B cell (primary cell): ENCODE measurements around the gene SLC45A2. TPM values are rescaled to one million over a fixed set of nuclear protein-coding genes. Genes with fewer than 3 reads are reported as not detected.

Source experiments
- ATAC-seq: fragments of 200-7000 bp; cut with Tn5 transposase; one replicate; pipeline ENCODE4 v1.10.0; 2021; ENCODE audit warnings: low read depth, mild to moderate bottlenecking, moderate number of reproducible peaks, moderate library complexity
- CTCF ChIA-PET: fragments of 350-600 bp; sonication (Branson Sonifier 250); formaldehyde crosslinking; loops from one replicate; lab custom pipeline; 2021; ENCODE audit warnings: antibody characterized with exemption, inconsistent platforms; lab: Charles Lee
- POLR2A ChIA-PET: fragments of 350-600 bp; sonication (Branson Sonifier 250); formaldehyde crosslinking; loops from one replicate; lab custom pipeline; 2021; ENCODE audit warnings: antibody characterized with exemption; lab: Charles Lee
- DNase-seq: peaks from one replicate; pipeline ENCODE4 v3.0.0; 2013
- H2AFZ ChIP-seq: 2 replicates; pipeline ENCODE4 v1.6.1; 2012; ENCODE audit warnings: mild to moderate bottlenecking, low read depth, low read length; ENCODE audit not compliant: insufficient read depth, poor library complexity, severe bottlenecking
- H3K27ac ChIP-seq, 2 donors: 1 replicate in 1 of 2; 2 replicates in 1 of 2; pipeline ENCODE4 v1.5.1; 2012 to 2013; ENCODE audit warnings: low read length in 2 of 2, mild to moderate bottlenecking in 2 of 2, moderate library complexity in 1 of 2
- H3K27me3 ChIP-seq, 4 experiments: fragments of 200-600 bp in 1 of 4; sonication (generic) in 1 of 4; replicated peaks in 1 of 4; 1 replicate in 2 of 4; 2 replicates in 2 of 4; pipeline versions ENCODE4 v1.6.1 to v1.7.0; 2013 to 2016; ENCODE audit warnings: low read length in 3 of 4, mild to moderate bottlenecking in 2 of 4, mixed read lengths in 1 of 4, moderate library complexity in 1 of 4; ENCODE audit not compliant: insufficient read depth in 4 of 4, control insufficient read depth in 3 of 4; ENCODE audit errors: control extremely low read depth in 1 of 4
- H3K36me3 ChIP-seq, 2 experiments: replicated peaks in 1 of 2; 1 replicate in 1 of 2; 2 replicates in 1 of 2; pipeline versions ENCODE4 v1.6.1 to v1.7.1; 2013; ENCODE audit warnings: low read length in 1 of 2; ENCODE audit not compliant: insufficient read depth in 2 of 2, control insufficient read depth in 1 of 2; ENCODE audit errors: control extremely low read depth in 1 of 2, extremely low read depth in 1 of 2
- H3K4me1 ChIP-seq, 2 donors: fragments of 200-600 bp in 1 of 2; sonication (generic) in 1 of 2; 1 replicate in 1 of 2; 2 replicates in 1 of 2; pipeline versions ENCODE4 v1.5.1 to v1.6.1; 2013 to 2017; ENCODE audit warnings: low read length in 2 of 2; ENCODE audit not compliant: control insufficient read depth in 2 of 2, insufficient read depth in 2 of 2
- H3K4me2 ChIP-seq: replicated peaks from 2 replicates; pipeline ENCODE3; 2012; ENCODE audit warnings: mild to moderate bottlenecking, low read depth, low read length; ENCODE audit not compliant: poor library complexity, severe bottlenecking
- H3K4me3 ChIP-seq, 5 experiments: fragments of 200-600 bp in 1 of 5; sonication (generic) in 1 of 5; 1 replicate in 3 of 5; 2 replicates in 2 of 5; pipeline versions ENCODE4 v1.5.1 to v1.7.0; 2011 to 2016; ENCODE audit warnings: low read length in 4 of 5, mild to moderate bottlenecking in 4 of 5, low read depth in 2 of 5, control low read depth in 1 of 5, moderate library complexity in 1 of 5; ENCODE audit not compliant: insufficient read depth in 1 of 5; ENCODE audit errors: control extremely low read depth in 1 of 5, extremely low read depth in 1 of 5
- H3K79me2 ChIP-seq: fragments of 200-600 bp; sonication (generic); one replicate; pipeline ENCODE4 v1.6.0; 2016; ENCODE audit warnings: low read length; ENCODE audit not compliant: control insufficient read depth, insufficient read depth
- H3K9ac ChIP-seq: fragments of 200-600 bp; sonication (generic); 2 replicates; pipeline ENCODE4 v1.6.1; 2017; ENCODE audit warnings: mild to moderate bottlenecking, low read length, moderate library complexity
- H3K9me3 ChIP-seq, 3 donors: one replicate each; pipeline versions ENCODE4 v1.6.1 to v1.7.1; 2013; ENCODE audit warnings: low read length in 2 of 3; ENCODE audit not compliant: control insufficient read depth in 2 of 3, insufficient read depth in 1 of 3; ENCODE audit errors: control extremely low read depth in 1 of 3
- H4K20me1 ChIP-seq: 2 replicates; pipeline ENCODE4 v1.6.0; 2012; ENCODE audit warnings: mild to moderate bottlenecking, low read length; ENCODE audit not compliant: insufficient read depth, control insufficient read depth, poor library complexity, severe bottlenecking
- H3K27ac Mint-ChIP-seq: one replicate; pipeline ENCODE4 v1.8.0; 2021; ENCODE audit warnings: mixed read lengths
- H3K27me3 Mint-ChIP-seq: one replicate; pipeline ENCODE4 v1.8.0; 2021; ENCODE audit warnings: mixed read lengths
- H3K4me1 Mint-ChIP-seq: one replicate; pipeline ENCODE4 v1.8.0; 2021; ENCODE audit warnings: mixed read lengths
- H3K4me3 Mint-ChIP-seq: one replicate; pipeline ENCODE4 v1.8.0; 2021; ENCODE audit warnings: mixed read lengths
- H3K9me3 Mint-ChIP-seq: one replicate; pipeline ENCODE4 v1.8.0; 2022; ENCODE audit warnings: mixed read lengths; ENCODE audit not compliant: insufficient read depth
- CTCF ChIP-seq: fragments of 200-600 bp; IDR thresholded peaks from one replicate; pipeline ENCODE4 v1.8.0; 2022; ENCODE audit warnings: antibody characterized with exemption, mild to moderate bottlenecking
- EZH2 ChIP-seq: IDR thresholded peaks from 2 replicates; pipeline ENCODE4 v1.6.1; 2012; ENCODE audit warnings: borderline replicate concordance, low read depth, mild to moderate bottlenecking, moderate library complexity, low read length; ENCODE audit not compliant: insufficient read depth, poor library complexity, severe bottlenecking
- WGBS: methylation state at CpG from one replicate; pipeline ENCODE4 v1.1.5; 2013; ENCODE audit warnings: missing lambda C conversion rate; ENCODE audit not compliant: insufficient coverage; 5-methylcytosine and 5-hydroxymethylcytosine counted together
- intact Hi-C: fragments of 100-400 bp; cut with micrococcal nuclease; formaldehyde crosslinking; loops from one replicate; pipeline ENCODE4 v1.10.0; 2022
- polyA plus RNA-seq: library from polyadenylated mRNA; depleted of rRNA; stranded (reverse); fragments of >200 nt; gene quantifications from 2 replicates; pipeline ENCODE4 v1.2.3, GENCODE V29; 2012
- total RNA-seq, 2 donors: library from RNA; stranded (reverse); fragments of 120-200 nt in 1 of 2; gene quantifications; 1 replicate in 1 of 2; 2 replicates in 1 of 2; pipeline versions ENCODE4 v1.2.3 to v1.2.4, GENCODE V29; 2013 to 2022

The SLC45A2 gene
- total and polyA plus RNA-seq, 2 donors (not counting 1 experiment from before 2014, with no cell fraction given): not detected

GRCh38 chr5:34002629-34003328 is 18.3 kb upstream of the SLC45A2 start:
- no peak for TF ChIP-seq CTCF
- TF ChIP-seq EZH2: no peak
- no peak overlapping the region for H3K4me3 Mint-ChIP-seq
- Histone ChIP-seq H3K4me2 (no peak overlapping the region), H3K9ac (no peak overlapping the region), H4K20me1 (no peaks in the 10 kb centered on the region), H3K36me3 (peaks cover 8 to 11% of the 10 kb centered on the region in 2 experiments), H3K27ac (no peak overlapping the region), H3K4me3 (no peak overlapping the region), H3K79me2 (peaks cover 6% of the 10 kb centered on the region), H2AFZ (no peak overlapping the region), H3K9me3 (no peaks in the 10 kb centered on the region), H3K4me1 (peaks cover 7 to 9% of the 10 kb centered on the region in 2 donors), H3K27me3 (no peaks in the 10 kb centered on the region)
- no peak for DNase-seq
- 100% methylated on average over 6 of the region's 10 CpGs for WGBS
- no peaks in the 10 kb centered on the region for H3K9me3 Mint-ChIP-seq
- POLR2A ChIA-PET: no interaction called here
- CTCF ChIA-PET: no interaction called here
- ATAC-seq: no peak
- H3K27ac Mint-ChIP-seq: no peak overlapping the region
- no peaks in the 10 kb centered on the region for H3K27me3 Mint-ChIP-seq
- peaks cover 8% of the 10 kb centered on the region for H3K4me1 Mint-ChIP-seq
- intact Hi-C loops: no loop called here

- ChIA-PET POLR2A (no interaction called here), CTCF (interaction anchor here (0.6 to 2.2 kb wide), 4 partner anchors 67 to 1556 kb away, joined by 3 to 8 read pairs (median 4); no protein-coding TSS in a partner anchor)
- H3K9ac ChIP-seq: no peak overlapping the region
- H3K36me3 ChIP-seq: peaks cover 8 to 11% of the 10 kb centered on the region in 2 experiments
- no peaks in the 10 kb centered on the region for H3K27me3 ChIP-seq
- ATAC-seq (no peak), DNase-seq (no peak)
- H3K9me3 ChIP-seq: no peaks in the 10 kb centered on the region
- Mint-ChIP-seq H3K27me3 (no peaks in the 10 kb centered on the region), H3K4me3 (no peak overlapping the region), H3K9me3 (no peaks in the 10 kb centered on the region), H3K27ac (no peak overlapping the region), H3K4me1 (no peaks in the 10 kb centered on the region)
- H3K4me3 ChIP-seq: no peak overlapping the region
- H3K27ac ChIP-seq: no peak overlapping the region
- intact Hi-C loops: no loop called here
- H3K79me2 ChIP-seq: no peaks in the 10 kb centered on the region
- WGBS: 99% methylated on average over 8 of the region's 10 CpGs
- TF ChIP-seq EZH2 (no peak), CTCF (no peak)
- H2AFZ ChIP-seq: no peak overlapping the region
- H3K4me2 ChIP-seq: no peak overlapping the region
- no peaks in the 10 kb centered on the region for H3K4me1 ChIP-seq
- H4K20me1 ChIP-seq: no peaks in the 10 kb centered on the region
Measured at GRCh38 chr5:34001241-34001841, 16.8 kb upstream of the SLC45A2 start.
